Measurements from ENCODE around the gene TAOK3.
"Not testable (repeated sequence)": the region's sequence is repeated elsewhere in the genome, so short reads cannot be mapped to it uniquely, and the experiment has no call there.

The TAOK3 gene

DNA sequence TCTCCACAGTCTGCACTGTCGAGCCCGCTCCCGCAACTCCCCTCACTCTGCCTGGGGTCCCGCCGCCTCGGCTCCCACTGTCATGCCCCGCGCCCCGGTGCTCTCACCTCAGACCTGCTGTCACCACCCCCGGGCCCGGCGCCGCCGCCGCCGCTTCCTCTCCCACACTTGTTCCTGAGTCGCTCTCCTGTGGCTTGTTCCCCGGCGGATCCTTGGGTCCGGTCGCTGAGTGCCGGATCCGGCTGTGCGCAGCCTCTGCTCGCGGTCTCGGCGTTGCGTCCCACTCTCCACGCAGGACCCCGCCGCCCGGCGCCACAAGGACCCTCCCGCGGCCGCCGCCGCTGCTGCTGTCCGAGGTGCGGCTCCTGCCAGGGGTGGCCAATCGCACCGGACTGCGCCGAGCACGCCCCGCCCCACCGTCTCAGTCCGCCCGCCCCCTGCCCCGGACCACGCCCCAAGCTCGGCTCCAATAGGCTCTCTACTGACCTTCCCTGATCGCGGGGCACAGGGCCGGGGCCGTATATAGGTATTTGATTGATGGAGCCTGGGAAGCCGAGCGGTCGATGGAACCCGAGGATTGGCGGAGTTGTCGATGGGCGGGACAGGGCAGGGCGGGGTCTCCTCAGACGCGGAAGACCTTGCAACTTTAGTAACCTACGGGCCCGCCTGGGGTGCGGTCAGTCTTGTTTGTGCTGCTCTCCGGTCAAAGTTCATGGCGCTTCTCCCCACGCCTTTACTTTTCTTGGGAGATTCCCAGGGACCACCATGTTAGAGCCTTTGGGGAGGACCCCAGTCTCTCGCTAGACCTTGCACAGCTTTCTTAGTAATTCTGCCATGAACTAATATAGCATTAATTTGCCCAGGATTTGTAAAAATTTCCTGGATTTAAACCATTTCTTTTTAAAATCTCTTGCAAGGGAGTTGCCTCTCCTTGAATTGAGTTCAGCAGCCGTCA is at the start of gene TAOK3:
TAOK3 (minus strand) TSS at position 367 of the 955 bp plus-strand sequence. CDS start 117,340 bp downstream, outside the sequence.
- DNase-seq: peak; percentile 96 to 97

DNA sequence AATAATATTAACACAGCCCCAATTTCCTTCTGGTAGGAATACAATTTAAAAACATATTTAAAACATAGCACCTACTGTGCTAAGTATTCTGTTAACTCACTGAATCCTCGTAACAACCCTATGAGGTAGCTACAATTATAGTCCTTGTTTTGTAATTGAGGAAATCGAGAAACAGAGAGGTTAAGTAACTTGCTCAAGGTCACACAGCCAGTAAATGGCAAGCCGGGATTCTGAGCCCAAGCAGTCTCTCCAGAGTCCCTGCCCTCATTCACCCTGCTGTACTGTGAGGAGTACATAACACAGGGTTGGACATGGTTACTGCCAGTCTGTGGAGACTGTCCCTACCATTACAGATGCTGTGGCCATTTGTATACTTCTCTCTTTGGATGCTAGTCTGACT is 48.0 kb upstream of the TAOK3 start:
- DNase-seq: no peak

DNA sequence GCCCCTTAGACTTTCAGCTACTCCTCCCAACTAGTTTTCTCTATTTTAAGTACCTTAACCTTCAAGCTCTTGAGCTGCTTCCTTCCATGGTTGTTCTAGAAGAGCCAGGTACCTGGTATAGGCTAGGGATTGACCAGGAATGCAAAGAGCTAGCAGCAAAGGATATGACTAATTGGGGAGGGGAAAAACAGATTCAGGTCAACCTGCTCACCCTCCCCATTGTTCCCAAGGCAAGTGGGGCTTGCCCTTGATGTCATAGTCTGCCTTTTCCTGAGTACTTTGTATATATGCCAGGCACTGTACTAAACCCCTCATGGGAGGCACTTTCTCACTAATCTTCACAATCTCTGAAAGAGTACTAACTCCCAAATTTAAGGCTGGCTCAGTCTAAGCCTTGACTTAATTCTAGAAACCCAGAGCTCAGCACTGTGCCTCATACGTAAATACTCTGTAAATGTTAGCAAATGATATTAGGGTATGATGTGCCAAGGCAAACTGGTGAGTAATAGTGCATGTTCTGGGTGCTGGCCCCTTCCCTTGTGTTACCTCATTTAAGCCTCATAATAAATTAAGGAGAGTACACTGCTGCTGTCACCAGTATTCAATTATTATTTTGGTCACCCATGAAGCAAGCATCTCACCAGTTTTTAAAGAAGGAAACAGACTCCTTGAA is 45.8 kb upstream of the TAOK3 start:
- DNase-seq: no peak

DNA sequence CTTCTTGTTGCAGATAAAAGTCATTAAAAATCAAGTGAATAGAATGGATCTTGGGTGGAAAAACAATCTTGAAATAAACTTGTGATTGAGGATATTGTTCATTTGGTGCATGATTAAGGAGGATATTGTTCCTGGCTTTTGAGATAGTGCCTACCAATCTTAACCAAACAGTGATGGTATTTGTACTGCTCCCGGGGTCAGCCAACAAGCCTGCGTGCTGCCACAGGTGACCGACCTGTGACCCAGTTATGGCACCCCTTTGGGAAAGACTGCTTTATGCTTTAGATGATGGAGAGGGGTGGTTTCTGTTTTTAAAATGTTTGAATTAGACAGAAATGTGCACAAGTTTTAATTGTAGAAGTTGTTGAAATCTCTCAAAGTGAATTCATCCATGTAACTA is 45.2 kb upstream of the TAOK3 start:
- no peak for DNase-seq

DNA sequence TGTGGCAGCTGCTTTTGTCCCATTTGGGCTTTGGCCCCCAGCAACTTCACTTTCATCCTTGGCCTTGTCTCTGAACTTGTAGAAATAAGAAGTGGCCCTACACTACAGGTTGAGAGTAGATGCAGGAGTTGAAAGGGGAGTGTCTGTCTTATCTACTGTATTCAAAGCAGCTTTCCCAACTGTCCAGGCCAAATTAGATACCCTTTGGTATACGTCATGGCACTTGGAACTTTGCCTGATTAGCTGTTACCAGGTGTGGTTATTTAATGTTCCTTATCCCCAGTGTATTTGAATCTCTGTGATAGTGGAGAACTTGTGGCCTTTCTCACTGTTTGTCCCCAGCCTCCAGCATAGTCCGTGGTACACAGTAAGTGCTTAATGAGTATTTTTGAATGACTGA is 37.1 kb upstream of the TAOK3 start:
- DNase-seq: no peak

DNA sequence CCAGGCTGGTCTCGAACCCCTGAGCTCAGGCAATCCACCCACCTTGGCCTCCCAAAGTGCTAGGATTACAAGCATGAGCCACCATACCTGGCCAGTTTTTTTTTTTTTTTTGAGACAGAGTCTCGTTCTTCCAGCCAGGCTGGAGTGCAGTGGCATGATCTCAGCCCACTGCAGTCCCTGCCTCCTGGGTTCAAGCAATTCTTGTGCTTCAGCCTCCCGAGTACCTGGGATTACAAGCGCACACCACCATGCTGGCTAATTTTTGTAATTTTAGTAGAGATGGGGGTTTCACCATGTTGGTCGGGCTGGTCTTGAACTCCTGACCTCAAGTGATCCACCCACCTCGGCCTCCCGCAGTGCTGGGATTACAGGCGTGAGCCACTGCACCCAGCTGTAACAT is 35.5 kb upstream of the TAOK3 start:
- not testable (repeated sequence) for DNase-seq

DNA sequence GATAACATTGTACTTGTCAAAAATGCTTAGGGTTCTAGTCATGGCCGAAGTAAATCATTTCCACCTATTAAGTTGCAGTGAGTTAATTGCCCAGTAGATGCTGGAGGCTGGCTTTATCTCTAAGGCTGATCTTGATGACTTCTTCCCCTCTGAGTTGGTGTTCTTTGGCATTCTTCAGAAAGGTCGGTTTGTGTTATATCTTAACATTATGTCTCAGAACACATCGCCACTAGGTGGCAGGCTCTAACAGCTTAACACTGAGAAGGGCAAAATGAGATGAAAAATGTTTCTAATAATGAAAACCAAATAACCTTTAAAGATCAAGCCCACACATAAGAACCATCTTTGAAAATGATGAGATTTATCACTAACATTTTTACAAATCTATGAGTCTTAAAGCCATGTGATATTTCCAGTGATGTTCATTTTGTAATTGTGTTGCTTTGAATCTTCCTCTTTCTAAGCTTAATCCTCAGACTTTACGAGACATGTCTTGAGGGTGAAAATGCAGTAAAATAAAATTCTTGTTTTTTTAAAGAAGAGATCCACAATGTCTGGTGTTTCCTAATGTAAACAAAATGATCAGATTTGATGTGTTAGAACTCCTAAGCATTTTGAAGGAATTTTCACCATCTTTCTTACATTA is 32.3 kb upstream of the TAOK3 start:
- peak; percentile 68 to 70 for DNase-seq

DNA sequence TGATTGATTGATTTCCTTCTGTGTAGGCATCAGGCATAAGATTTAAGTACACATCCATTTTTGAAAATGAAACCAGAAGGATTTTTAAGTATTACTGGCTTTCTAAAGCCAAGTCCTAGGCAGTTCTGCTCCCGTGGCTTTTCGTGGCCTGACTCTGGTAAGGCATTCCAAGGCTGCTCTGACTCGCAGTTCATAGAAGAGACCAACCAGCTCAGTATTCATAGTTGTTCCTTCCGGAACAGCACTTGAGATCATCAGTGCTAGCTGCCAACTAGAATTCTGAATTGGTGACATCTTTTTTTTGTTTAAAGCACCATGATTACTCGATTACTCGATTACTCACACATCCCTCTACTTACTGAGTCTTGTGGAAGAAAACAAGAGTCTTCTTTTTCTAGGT is 29.5 kb upstream of the TAOK3 start:
- no peak for DNase-seq

DNA sequence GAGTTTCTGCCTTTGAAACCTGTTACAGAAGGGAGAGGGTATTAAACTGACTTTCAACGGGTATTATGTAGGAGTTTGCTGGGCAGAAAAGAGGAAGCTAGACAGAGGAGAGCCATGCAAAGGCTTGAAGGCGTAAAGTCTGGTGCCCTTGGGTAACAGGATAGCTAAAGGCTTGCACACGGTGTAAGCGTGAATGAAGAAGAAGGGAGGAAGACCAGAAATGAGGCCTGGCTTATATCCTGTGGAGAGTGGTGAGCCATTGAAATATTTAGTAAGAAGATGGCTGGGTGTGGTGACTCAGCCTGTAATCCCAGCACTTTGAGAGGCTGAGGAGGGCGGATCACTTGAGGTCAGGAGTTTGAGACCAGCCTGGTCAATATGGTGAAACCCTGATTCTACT is 26.2 kb upstream of the TAOK3 start:
- DNase-seq: no peak

DNA sequence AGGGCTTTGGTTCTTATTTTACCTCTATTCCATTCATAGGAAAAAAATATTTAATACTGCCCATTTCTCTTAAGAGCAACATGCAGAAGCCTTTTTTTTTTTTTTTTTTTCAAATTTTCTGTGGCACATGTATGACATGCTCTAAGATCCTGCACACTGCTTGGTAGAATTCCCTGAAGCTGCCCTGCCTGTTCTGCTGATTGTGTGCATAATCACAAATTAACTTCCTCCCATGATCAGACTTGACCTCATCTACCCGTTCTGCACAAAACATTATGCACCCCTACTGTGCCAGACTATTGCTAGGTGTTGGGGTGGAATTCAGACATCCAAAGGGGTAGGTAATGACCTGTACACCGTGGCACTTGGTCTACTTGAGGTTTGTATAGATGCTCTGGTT is 25.8 kb upstream of the TAOK3 start:
- no peak for DNase-seq

DNA sequence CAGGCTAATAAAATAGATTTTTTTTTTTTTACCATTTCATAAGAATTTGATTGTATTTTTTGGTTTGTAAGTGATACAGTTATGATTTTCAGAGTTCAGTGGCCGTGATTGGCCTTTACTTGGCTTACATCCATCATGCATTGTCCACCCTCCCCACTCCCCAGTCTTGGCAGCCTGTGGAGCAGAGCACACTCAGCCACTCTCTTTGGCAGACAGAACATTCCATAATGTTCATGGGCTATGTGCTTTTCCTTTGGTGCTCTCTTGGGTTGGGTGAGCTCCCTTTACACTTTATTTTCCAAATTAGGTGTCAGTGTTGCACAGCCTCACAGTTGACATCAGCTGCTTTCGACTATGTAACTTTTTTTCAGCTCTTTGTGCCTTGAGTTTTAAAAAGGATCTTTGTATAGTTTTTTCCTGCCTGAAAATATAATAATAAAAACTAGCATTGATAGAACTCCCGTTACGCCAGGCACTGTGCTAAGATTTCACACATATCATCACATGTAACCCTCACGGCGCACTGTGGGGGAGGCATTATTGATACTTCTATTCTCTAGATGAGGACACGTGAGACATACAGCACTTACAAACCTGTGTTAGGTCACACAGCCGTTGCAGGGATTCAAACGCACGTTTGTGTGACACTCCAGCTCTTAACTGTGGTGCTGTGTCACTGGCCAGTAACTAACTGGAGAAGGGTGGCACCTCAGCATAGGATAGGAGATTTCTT is 25.2 kb upstream of the TAOK3 start:
- DNase-seq: no peak

DNA sequence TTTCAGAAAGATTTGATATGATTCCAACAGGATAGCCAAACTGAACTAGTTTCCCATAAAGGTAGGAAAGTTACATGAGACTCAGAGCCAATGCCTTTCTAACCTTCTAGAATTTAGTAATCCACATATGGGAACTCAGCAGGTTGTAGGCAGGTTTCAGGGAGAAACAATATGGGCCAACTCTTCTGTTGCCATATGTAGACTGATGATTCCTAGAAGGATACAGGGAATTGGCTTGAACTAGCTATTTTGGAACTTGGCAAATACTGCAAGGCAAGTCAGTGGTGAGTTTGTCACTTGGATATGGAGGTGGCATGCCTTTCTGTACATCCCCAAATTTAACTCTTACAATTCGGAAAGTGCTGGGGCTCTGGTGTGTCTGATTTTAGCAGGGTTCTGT is 19.1 kb upstream of the TAOK3 start:
- no peak for DNase-seq

DNA sequence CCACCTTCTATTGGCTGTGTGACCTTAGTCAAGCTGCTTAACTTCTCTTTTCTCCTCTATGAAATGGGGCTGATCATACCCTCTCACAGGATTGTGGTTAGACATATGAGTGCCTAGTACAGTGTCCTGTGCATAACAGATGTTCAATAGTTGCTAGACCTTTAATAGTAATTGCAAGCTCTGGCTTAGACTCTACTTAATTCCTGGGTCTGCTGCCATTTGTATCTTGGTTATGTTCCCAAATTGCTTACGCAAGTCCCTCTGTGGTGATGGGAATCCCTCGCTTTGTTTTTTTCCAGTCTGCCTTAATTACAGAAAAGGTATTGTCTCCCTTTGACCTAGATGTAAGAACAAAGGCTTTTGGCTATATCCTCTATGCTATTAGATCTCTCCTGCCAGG is 18.7 kb upstream of the TAOK3 start:
- DNase-seq: no peak

DNA sequence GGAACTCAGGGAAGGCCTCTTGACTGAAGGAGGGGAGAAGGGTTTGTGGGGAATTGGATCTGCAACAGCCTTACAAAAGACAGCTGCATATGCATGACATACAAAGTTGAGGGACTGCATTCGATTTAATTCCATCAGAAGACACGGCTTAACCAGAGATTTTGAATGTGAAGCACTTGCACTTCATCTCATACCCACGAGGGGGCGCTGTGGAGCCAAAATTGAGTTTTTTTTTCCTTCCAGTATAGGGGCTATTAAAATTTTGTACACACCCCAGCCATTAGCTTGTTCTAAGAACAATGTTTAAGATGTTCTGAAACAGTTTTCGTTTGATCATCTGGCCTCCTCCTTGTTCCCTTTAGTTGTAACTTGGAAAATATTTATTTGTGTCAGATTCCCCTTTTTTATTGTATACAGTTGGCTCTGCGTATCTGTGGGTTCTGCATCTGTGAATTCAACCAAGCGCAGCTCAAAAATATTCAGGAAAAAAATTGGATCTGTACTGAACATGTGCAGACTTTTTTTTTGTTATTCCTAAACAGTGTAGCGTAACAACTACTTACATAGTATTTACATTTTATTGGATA is 5.3 kb upstream of the TAOK3 start:
- peak; percentile 87 to 90 for DNase-seq

DNA sequence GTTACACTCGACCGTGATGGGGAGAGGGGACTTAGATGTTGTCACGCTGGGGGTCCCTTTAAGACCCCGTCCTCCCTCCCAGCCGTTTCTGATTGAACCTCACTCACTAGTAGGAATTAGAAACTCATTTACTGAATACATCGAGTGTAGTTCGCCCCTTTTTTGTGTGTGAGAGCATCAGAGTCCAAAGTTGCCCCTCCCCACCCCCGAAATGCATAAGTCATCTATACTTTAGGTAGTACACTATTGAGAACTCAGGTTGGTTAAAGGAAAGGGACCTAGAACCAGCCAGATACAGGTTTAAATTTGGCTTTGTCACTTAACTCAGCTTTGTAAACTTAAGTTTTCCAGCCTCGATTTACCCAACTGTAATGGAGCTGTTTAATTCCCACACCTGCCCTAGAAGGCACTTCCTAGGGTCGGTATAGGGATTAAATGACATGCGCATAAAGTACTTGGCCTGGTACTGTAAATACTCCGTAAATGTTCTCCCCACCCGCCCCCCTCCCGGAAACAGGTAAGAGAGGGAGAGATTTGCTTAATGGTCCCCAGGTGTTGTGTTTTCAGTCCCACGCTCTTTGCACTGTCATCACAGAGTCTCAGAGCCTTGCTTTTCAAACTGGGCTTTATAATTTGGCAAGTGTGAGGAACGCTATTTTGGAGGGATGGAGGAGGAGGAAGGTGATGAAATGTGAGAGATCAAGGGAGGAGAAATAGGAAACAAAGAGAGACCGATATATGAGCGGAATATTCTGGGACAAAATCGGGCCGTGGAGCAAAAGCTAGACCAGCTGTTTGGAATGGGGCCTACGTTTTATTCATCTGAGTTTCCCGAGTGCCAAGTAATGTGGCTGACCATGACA is 4.5 kb upstream of the TAOK3 start:
- DNase-seq: peak; percentile 27 to 45

DNA sequence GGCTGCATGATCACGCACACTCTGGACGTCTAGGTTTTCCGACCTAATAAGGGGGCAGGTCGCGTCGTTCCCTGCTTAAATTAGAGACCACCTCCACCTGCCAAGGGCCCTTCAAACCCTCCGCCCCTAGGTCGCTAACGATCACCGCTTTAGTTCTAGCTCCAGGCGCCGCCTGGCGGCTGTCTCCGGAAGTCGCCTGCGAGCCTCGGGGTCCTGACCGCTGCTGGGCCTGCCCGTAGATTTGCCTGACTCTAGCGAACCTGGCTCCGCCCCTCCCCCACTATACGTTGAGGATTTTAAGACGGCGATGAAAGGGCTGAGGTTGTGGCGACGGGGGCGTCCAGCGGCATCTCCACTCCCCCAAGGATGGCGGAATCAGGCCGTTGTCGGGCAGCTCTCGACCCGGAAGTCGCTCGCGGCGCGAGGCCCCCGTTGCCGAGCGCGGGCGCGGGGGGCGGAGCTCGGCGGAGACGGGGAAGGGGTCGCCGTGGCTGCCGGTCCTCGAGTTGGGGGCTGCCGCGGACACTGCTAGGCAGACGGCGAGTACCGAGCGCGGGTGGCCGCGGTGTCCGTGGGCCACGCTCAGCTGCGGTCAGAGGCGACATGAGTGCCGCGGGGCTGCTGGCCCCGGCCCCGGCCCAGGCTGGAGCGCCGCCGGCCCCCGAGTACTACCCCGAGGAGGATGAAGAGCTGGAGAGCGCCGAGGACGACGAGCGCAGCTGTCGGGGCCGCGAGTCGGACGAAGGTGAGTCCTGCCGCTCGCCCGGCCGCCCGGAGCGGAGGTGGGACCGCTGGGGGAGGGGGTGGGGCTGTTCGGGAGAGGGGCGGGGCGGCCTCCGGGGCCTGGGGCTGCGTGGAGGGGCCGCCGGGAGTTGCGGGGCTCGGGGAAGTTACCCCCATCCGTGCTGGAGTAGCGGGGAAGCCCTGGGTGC is 3.6 kb upstream of the TAOK3 start, which contains the start of gene SUDS3:
SUDS3 (plus strand) TSS at position 467 of the 932 bp plus-strand sequence; CDS start at position 604, 137 bp downstream.
- DNase-seq: peak; percentile 98 to 99

DNA sequence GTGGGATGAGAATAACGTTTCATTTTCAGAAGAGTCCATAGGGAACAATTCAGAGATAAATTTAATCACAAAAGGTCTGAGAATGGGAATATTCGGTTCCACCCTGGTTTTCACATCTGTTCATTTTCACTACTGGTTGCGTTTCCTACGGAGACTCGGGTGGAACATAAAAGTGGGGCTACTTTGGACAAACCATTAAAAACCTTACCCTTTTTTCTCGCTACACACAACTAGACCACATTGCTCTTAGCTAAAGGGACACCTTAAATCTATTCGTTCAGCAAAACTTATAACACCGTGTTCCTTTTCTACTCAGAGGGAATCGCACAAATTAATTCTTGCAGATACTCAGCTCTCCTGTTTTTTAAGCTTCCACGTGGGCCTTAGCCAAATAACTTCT is 2.6 kb upstream of the TAOK3 start:
- DNase-seq: no peak

DNA sequence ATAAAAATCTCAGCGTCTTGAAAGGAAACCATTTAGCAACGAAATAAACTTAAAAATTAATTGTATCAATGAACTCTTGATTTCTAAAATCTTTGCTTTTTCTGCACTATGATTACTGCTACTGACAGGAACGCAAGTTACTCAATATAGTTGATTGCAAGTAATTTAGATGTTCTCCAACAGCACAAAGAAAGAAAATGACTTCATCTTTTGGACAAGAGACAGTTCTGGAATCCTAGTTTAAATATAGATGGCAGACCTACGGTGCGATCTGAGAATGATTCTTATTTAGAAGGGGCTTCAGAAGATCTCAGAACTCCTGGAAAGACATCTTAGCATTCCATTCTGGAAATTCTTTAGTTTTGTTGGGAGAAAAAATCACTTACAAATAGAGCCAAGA is 2.2 kb upstream of the TAOK3 start:
- no peak for DNase-seq

DNA sequence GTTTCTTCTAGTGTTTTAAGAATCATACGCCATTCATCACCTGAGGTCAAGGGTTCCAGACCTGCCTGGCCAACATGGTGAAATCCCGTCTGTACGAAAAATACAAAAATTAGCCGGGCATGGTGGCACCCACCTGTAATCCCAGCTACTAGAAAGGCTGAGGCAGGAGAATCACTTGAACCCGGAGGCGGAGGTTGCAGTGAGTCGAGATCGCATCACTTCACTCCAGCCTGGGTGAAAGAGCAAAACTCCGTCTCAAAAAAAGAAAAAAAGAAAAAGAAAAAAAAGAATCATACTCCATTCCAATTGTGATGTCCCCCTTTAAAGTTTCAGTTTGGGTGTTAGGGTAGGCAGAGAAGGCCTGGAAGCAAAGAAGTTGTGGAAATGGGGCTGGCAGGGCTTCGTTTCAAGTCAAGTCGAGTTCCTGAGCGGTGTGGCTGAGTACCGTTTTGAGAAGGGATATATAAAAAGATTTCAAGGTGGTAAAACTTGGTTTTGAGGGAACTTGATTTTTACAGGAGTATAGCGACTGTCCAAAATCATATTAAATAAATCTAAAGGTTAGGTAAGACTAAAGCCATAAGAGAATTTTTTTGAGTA is 1.5 kb upstream of the TAOK3 start:
- no peak for DNase-seq

DNA sequence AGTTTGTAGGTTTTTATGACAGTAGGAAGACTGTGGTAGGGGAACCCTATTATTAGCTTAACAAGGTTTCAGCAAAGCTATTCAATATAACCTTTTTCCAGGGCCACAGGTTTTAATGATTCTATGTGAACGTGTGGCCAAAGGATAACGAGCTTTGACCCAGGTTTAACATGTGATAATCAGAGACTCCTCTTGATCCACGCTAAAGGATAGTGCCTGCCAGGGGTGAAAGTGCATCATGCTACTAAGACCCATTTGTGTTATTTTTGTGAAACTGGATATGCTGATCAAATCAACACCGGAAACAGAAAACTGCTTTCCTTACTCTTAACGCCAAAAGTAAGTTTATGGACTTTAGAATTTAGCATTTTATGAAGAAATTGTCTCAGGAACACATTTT is 909 bp upstream of the TAOK3 start:
- no peak for DNase-seq

Data from activated T-cell treated with anti-CD3 and anti-CD28 coated beads, Interleukin-2, amount 50 U/mL, for 48 hours (primary cell).